HUDEP-2 (cell line): ENCODE results near the gene IL22.
"Not testable (repeated sequence)": the region's sequence is repeated elsewhere in the genome, so short reads cannot be mapped to it uniquely, and the experiment has no call there.

ENCODE experiments used
- DNase-seq, 76 experiments: peaks; one replicate each; lab custom pipeline; 2025; ENCODE audit not compliant: unreplicated experiment in 76 of 76; lab: John Stamatoyannopoulos, UW

Gene IL22

GRCh38 chr12:68231691-68232090 is 21.7 kb downstream of the IL22 start:
- no peak for DNase-seq

- no peak for DNase-seq
Observed at GRCh38 chr12:68231229-68231628, 22.2 kb downstream of the IL22 start.

- DNase-seq = no peak
Observed at GRCh38 chr12:68229956-68230355, 23.4 kb downstream of the IL22 start.

- DNase-seq = no peak
Observed at GRCh38 chr12:68227356-68227755, 26.0 kb downstream of the IL22 start.

- DNase-seq = no peak
Observed at GRCh38 chr12:68225576-68226476, 27.6 kb downstream of the IL22 start, which contains the start of gene IL26. Gene IL26, minus strand, starts transcription at chr12:68225810. Its CDS starts 54 bp downstream, at chr12:68225756.

- no peak for DNase-seq
Observed at GRCh38 chr12:68224613-68225285, 28.7 kb downstream of the IL22 start.

GRCh38 chr12:68223067-68223747 is 30.2 kb downstream of the IL22 start:
- peak in 61 of 76 experiments; percentile 5 to 73 (median 46) for DNase-seq

- DNase-seq = no peak
Observed at GRCh38 chr12:68222326-68222725, 31.1 kb downstream of the IL22 start.

GRCh38 chr12:68221497-68221896 is 31.9 kb downstream of the IL22 start:
- DNase-seq = no peak

GRCh38 chr12:68210875-68211274 is 42.5 kb downstream of the IL22 start:
- no peak for DNase-seq

GRCh38 chr12:68209048-68209728 is 44.2 kb downstream of the IL22 start:
- DNase-seq = not testable (repeated sequence)

GRCh38 chr12:68207276-68207675 is 46.1 kb downstream of the IL22 start:
- no peak for DNase-seq

GRCh38 chr12:68206446-68206845 is 47.0 kb downstream of the IL22 start:
- no peak for DNase-seq

- DNase-seq = no peak
Observed at GRCh38 chr12:68203460-68203875, 49.9 kb downstream of the IL22 start.

GRCh38 chr12:68200854-68201253 is 52.5 kb downstream of the IL22 start:
- DNase-seq = no peak

GRCh38 chr12:68199127-68199526 is 54.3 kb downstream of the IL22 start:
- no peak for DNase-seq

GRCh38 chr12:68198507-68199086 is 54.8 kb downstream of the IL22 start:
- no peak for DNase-seq
